Measurements from ENCODE around the gene PUM1.

Gene PUM1

DNA sequence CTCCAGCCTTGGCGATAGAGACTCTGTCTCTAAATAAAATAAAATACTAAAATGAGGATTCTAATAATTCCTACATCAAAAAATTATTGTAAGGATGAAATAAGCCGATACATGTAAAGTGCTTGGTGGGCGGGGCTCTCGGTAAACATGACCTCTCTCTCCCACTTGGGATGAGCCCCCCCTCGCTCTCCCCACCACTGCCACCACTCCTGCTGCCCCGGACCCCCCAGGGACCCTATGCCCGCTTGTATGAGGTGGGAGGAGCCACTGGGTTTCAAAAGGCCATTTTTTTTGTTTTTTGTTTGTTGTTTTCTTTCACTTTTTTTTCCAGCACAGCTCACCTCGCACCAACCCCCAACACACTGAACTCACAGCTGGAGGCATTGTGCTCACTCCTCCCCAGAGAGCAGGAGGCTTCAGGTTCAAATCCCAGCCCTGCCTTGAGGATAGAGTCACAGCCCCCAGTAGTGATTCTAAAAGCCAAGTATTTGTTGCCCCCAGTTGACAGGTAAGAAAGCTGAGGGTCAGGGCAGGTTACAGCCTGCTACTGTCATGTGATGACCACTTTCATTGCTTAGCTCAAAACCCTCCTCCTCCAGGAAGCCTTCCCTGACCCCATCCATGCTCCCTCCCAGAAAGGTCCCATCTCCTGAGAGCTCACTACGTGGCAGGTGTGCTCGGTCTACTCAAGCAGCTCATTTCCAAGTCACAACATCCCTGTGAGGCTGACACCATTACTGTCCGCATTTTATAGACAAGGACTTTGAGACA lies 161.1 kb downstream of the PUM1 start:
- no peak for DNase-seq

DNA sequence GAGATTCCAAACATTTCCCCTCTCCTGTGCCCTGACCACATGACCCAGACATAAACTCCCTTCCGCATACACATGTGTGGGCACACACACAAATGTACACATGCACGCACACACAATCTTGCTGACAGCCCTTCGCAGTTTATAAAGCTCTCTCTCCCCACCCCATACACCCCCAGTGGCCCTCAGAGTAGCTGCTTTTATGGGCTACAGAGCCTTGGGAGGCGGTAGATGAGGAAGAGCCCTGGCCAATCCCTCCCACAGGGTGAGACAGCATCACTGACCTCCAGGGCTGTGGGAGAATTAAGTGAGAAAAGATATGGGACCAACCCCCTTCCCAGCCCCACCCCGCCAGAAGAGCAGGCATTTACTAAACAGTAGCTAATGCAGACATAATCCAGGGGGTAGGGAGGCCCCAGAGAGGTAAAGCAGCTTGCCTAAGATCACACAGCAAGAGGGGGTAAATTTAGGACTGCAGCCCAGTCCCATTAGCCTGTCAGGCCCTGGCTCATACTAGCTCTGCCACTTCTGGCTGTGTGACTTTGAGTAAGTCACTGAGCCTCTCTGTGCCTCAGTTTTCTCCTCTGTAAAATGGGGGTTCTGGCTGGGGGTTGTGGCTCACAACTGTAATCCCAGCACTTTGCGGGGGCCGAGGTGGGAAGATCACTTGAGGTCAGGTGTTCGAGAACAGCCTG lies 162.0 kb downstream of the PUM1 start:
- DNase-seq = no peak

DNA sequence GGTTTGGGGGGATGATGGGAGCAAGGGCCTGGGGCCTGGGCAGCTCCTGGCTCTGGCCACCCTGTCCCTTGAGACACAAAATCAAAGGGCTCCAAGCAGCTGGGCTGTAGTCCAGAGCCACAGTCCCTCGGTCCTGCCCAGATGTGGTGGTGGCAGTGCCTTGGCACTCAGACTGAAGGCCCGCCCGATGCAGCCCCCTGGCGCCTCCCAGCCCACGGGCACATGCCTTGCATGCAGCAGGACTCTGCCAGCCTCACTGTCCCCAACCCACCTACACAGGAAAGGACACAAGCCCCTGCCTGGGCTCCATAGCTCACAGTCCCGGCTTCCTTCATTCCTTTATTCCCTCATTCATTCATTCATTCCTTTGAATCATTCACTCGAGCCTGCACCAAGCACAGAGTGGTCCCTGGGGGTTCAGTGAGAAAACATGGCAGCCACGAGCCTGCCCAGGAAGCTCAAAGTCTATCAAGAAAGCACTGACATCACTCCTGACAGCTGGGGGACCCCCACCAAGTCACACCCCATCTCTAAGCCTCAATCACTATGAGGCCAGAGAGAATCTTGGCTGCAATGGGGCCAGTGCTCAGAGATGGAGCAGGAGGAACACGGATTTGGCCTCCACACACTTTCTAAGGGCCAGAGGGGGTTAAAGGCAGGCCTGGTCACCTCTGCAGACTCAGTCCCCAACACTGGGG lies 162.8 kb downstream of the PUM1 start:
- no peak for DNase-seq

DNA sequence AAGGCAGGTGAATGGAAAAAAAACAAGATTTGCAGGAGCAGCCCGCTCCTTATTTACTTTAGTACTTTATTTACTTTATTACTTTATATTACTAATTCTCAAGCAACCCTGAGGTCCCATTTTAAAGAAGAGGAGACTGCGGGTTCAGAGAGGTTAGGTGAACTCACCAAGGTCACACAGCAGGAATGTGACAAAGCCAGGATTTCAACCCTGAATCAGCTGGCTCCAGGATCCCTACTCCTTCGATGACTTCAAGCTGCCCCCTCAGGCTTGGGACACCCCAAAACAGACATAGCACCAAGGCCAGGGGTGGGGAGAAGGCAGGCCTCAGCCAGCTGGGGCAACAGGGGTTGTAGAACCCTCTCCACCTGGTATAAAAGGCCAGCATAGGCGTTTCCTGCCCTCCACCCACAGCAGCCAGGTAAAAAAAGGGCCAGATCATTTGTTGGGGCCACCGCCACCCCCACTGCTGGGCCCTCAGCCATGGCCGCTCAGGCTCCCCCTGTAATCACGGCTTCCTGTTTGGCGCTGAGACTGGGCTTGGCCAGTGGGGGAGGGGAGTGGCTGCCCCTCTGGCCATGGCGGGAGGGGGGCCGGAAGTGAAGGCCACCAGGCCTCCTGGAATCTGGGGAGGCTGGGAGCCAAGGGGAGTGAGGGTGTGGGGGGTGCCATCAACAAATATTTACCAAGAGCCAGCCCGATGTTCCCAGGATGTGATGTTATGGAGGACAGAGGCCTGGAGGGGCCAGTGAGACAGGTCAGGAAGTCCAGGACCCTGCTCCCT lies 163.5 kb downstream of the PUM1 start:
- DNase-seq = no peak

DNA sequence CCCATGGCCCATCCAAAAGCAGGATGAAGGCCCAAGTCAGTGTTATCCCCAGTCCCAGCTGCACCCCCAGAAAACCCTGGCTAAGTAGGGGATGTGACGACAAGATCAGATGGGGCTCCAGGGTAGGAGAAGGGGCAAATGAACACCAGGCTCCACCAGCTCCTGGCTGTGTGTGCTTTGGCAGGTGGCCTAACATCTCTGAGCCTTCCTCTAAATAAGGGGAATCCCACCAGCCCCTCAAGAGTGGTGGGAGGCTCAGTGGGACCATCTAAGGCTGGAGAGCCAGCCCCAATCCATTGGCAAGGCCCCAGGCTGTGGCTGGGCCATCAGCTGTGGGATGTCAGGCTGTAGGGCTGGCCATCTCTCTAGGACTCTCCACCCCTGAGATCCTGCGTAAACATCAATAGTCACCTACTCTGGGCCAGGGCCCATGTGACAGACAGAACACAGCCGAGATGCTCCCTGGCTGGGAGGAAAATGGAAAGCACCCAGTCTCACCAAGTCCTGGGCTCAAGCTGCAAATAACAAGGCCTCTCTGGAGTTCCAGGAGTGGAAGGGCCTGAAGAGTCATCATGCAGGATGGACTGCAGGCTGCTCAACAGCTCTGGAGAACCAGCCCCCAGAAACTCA lies 164.5 kb downstream of the PUM1 start:
- DNase-seq = no peak

DNA sequence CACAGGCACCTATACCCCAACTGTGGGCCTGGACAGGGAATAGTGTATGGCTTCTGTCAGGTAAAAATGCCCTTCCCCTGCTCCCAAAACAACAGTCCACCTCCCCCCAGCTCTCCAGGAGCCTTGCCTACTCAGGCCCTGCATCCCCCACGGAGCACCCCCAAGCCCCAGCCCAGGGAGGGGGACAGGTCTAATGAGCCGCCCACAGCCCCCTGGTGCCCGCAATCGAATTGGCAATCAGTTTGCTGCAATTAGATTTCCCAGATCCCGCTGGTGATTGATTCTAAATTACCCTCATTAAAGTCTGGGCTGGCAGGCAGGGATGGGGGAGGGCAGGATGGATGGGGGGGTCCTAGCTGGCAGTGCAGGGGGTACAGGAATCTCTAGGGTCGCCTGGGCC lies 165.0 kb downstream of the PUM1 start:
- DNase-seq = no peak

DNA sequence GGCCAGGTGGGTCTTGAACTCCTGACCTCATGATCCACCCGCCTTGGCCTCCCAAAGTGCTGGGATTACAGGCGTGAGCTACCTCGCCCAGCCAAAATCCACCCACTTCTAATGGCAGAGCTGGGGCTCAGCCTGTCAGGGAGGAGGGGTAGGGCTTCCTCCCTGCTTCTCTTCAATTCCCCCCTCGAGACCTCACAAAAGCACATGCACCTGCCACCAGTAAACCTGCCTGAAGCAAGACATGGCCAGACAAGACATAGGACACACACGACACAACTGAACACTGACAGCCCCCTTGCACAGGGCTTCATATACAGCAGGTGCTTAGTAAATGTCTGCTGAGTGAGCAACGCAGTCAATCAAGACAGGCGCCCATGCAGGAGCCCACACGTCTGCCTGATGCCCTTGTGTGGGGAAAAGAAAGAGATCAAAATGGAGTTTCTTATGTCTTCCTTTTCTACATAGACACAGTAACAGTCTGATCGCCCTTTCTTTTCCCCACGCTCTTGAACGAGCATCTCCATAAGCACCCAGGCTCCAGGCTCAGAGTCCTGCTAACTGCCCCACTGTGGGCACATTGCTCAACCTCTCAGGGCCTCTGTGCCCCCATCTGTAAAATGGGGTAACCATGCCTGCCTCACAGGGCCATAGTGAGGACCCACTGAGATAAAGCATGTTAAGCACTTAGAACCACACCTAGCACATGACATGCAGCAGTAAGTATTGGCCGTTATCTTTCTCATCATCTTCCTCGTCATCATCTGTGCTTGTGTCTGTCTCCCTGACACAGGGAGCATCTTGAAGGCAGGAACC lies 165.7 kb downstream of the PUM1 start:
- no peak for DNase-seq

DNA sequence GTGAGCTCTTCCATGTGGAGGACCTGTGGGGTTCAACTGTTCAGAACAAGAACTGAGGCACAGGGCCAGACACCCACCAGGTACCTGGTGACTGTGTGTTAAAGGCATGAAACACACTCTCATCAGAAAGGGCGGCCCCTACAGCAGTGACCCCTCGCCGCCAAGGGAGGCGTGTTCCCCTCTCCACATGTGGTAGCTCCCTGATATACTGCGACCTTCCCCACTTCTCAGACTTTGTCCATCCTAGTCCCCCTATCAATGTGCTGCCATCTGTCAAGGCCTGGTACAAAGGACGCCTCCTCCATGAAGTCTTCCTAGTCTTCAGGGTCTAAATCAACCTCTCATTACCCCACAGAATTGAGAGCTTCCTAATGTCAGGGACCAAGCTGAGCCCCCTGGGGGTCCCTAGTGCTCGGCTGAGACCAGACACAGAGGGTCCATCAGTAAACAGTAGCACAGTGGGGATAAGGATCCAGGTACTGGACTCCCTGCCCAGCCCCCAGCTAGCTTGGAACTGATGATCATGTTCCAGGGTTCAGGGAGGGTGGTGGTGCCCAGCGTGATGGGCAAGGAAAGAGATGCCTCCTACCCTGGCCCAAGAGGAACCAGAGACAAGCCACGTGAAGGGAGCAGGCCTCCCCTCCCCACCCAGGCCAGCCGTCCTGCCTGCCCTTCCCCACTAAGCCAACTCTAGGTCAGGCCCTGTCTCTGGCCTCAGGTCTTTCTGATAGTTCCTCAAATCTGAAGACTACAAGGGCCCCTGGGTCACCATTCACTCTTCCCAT lies 167.3 kb downstream of the PUM1 start:
- no peak for DNase-seq

DNA sequence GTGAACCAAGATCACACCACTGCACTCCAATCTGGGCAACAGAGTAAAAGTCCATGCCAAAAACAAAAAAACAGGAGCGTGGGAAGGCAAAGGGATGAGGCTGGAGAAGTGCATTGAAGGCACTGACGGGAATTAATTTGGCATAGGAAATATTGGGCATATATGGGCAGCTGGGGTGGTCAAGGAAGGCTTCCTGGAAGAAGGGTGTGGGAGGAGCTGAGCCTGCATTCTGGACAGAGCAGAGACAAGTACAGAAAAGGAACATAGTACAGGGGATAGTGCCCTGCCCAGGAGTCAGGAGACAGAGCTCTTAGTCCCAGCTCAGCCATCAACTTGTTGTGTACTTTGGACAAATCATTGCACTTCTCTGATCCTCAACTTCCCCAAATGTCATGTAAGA lies 168.6 kb downstream of the PUM1 start:
- DNase-seq = no peak

DNA sequence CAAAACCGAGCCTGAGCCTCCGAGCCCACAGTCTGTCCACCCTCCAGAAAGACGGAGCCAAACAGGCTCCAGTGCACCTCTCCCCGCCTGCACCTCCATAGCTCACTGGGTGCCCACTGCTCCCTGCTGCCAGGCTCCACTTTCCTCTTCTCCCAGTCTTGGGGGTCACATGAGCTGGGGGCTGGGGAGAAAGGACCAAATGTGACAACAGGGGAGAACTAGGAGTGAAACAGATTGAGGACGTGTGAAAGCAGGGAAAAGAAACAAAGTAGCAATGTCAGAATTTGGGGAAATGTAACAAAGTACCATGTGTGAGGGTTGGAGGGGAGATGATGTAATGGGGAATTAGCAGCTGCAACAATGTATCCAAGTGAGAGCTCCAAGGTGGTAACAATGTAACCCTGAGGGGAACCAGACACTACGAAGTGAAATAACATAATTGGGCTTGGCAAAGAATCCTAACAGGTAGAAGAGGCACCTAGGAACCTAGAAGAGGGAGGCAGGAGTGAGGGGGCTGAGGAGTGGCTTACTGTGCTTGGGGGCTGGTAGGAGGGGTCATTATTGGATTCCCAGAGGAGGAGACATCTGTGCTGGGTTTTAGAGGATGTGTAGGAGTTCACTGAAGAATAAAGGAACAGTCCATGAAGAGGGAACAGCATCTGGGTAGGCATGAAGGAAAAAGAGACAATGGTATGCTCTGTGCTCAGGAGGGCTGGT lies 169.4 kb downstream of the PUM1 start:
- DNase-seq = no peak

DNA sequence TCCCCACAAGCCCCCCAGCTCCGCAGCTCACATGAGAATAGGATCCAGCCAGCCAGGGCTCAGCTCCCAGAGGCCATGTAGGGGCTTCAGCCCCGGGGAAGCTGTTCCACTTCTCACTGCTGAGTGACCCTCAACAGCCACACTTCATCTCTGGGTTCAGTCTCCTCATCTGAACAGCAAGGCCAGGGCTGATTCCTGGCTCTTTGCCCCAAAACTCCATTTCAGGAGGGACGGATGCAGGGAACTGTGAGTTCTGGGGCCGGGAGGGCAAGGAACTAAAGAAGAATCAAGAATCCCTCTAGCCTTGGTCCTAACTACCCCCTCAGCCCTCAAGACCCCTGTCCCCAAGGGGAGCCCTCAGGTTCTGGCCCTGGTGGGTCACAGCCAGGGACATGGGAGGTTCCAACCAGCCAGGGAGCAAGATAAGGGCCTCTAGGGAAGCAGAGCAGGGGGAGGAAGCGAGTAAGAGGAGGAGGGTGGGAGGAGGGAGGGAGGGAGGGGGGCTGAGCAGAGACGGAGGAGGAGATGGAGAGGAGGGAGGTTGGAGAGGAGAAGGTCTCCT lies 170.1 kb downstream of the PUM1 start:
- DNase-seq = no peak

DNA sequence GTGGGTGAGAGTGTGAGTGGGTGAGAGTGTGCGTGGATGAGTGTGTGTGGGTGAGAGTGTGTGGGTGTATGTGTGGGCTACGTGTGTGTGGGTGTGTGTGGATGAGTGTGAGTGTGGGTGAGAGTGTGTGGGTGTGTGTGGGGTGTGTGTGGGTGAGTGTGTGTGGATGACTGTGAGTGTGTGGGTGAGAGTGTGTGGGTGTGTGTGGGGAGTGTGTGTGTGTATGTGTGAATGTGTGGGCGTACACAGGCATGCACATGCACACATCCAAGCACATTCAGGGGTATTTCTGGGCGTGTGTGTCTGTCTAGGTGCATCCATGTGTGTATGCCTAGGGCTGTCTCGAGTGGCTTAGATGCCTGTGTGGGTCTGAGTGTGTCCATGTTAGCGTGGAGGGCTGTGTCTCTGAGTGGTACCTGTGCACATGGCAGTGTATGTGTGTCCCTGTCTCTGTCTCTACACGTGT lies 171.0 kb downstream of the PUM1 start:
- DNase-seq = no peak

DNA sequence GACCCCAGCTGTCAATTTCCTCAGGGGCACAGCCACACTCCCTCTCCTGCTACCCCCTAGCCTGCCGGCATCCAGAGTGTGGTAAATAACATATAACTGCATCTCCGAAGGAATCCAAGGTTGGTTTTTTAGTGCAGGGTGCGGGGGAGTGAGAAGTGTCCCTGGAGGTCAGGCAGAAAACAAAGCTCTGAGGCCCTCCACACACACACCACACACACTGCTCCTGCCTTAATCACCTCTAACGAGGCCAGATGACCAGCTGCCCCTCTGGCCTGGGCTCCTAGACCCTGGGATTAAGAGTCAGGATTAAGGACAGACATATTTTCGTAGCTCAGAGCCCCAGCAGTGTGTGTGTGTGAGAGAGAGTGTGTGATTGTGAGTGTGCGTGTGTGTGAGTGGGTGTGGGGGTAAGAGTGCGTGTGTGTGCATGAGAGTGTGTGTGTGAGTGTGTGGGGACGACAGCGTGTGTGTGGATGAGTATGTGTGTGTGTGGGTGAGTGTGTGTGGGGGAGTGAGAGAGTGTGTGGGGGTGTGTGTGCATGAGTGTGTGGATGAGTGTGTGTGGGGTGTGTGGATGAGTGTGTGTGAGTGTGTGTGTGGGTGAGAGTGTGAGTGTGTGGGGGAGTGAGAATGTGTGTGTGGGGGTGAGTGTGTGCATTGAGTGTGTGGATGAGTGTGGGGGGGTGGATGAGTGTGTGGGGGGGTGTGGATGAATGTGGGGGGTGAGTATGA lies 171.6 kb downstream of the PUM1 start:
- DNase-seq = no peak

DNA sequence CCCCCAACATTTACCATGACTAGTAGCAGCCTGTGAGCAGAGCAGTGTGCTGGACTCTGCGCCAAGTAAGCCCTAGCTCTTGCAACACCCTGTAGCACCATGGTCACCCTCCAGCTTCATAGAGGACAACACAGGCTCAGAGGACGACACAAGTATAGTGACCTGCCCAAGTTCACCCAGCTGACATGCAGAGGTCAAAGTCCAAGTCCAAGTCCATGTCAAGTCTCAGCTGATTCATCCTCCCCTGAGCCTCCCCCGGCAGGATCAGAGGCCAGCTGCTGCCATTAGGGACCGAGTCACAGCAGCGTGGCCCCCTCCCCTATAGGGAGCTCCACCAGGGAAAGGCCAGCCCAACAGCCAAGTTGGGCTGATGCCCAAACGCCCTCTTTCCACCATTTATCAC lies 172.8 kb downstream of the PUM1 start:
- DNase-seq = no peak

DNA sequence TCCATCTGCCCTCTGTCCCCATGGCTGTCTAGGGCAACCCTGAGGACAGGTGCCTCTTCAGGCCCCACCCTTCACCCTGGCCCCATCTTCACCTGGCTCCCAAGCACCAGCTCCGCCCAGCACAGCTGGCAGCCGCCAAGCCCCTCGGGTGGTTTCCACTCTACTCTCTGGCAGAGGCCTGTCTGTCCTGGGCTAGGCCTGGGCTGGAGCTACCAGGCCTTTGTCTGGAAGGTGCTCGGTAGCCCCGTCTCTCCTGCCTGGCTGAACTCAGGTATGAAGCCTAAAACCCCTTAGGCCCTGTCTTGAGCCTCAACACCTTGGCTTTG lies 174.3 kb downstream of the PUM1 start:
- no peak for DNase-seq

DNA sequence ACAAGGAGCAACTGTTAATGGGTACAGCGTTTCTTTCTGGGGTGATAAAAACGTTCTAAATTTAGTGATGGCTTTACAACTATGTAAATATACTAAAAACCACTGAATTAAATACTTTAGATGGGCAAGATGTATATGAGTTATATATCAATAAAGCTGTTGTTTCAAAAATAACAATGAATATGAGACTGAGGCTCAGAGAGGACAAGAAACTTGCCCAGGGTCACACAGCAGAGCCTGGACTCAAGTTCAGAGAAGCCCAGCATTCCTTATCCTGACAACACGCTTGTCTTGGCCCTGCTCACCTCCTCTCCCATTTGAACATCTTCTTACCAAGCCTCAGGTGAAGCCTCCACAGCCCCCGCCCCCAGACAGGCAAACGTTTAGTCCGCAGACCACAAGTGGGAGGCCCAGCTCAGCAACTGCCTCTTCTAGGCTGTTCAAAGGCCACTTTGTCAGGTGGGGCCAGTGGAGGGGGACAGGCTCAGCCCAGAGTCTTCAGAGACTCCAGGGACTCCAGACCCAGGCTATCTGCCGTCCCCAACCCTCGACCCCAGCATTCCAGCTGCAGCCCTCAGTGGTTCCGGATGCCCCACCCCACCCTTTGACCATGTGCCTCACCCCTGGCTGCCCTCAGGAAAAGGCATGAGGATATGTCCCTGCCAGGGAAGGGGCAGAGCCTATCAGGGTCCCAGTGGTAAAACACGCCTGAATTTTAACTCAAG lies 174.9 kb downstream of the PUM1 start:
- DNase-seq = no peak

DNA sequence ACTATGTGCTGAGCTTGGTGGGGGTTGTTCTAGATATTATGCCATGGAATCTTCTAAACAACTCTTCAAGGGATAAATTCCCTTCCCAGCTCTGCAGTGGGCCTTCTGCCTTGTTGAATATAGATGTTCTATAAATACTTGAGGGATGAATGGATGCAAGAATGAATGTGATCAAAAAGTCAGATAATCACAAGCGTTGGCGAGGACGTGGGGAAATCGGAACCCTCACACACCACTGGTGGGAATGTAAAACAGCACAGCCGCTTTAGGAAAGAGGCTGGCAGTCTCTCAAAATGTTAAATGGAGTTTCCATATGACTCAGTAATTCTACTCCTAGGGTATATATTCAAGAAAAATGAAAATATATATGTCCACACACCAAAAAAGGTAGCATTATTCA lies 176.0 kb downstream of the PUM1 start:
- no peak for DNase-seq

DNA sequence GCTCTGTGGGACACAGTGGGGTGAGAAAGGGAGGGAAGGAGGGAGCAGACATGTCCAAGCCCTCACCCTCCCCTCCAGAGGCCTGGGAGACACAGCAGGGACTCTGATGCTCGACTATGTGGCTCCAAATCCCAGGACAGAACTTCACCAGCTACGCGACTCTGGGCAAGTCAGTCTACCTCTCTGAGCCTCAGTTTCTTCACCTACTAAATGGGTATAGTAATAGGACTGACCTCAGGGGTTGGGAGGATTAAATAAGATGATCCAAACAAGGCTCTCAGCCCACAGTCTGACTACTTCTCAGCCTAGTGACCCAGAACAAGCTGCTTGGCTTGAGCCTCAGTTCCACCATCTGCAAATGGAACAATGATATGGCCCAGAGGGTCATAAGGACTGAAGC lies 176.5 kb downstream of the PUM1 start:
- DNase-seq = no peak

DNA sequence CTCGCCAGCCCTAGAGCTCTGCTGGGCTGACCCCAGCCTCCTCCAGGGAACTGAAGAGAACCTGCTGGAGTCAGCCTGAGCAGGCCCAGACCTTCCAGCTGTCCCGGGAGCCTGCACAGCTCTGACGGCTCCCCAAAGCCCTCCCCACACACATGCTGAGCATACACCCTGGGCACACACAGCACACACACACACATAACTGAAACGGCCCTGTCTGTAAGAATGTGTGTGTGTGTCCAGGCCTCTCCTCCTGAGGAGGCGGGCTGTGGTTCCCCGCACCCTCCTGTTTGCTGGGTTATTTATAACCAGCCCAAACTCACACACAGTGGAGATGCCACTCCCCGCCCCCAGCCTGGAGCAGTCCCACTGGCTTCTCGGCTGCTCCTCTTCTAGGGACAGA lies 177.1 kb downstream of the PUM1 start:
- DNase-seq = no peak

Data from effector CD8-positive, alpha-beta T cell (primary cell).